HL-60 (cell line): ENCODE data around the gene EP400.

Experiments
- DNase-seq, 2 experiments: peaks; one replicate each; pipeline ENCODE4 v3.0.0-alpha.2; 2010 to 2020; ENCODE audit warnings: low read depth in 1 of 2, low spot score in 1 of 2
- H3K27ac ChIP-seq: fragments of 250-450 bp; sonication (Bioruptor Pico); replicated peaks from 2 replicates; pipeline ENCODE4 v1.5.1; 2020; ENCODE audit warnings: mild to moderate bottlenecking, moderate library complexity
- H3K27me3 ChIP-seq: fragments of 250-450 bp; sonication (Bioruptor Pico); 2 replicates; pipeline ENCODE4 v1.5.1; 2021; ENCODE audit warnings: mild to moderate bottlenecking, moderate library complexity; ENCODE audit not compliant: insufficient read depth, poor library complexity, severe bottlenecking
- H3K4me3 ChIP-seq: replicated peaks from 2 replicates; pipeline ENCODE4 v1.5.1; 2011; ENCODE audit warnings: mild to moderate bottlenecking, control low read depth, low read length; ENCODE audit not compliant: insufficient read depth
- GABPA ChIP-seq: IDR thresholded peaks from 2 replicates; pipeline ENCODE4 v1.6.1; 2012; ENCODE audit warnings: low read depth
- POLR2AphosphoS5 ChIP-seq: IDR thresholded peaks from 2 replicates; pipeline ENCODE4 v1.6.1; 2012; ENCODE audit warnings: low read depth
- SPI1 ChIP-seq: IDR thresholded peaks from 2 replicates; pipeline ENCODE4 v1.6.1; 2012; ENCODE audit warnings: low read depth, mild to moderate bottlenecking, borderline replicate concordance
- TF ChIP-seq, protein P1 (sequence below): IDR thresholded peaks from one replicate; pipeline ENCODE4 v1.5.1; 2011; ENCODE audit warnings: low read length, control low read depth, inconsistent platforms; ENCODE audit not compliant: insufficient read depth
- TF ChIP-seq, protein P2 (sequence below): IDR thresholded peaks from 2 replicates; pipeline ENCODE4 v1.6.1; 2012; ENCODE audit warnings: low read depth; ENCODE audit not compliant: insufficient replicate concordance

The EP400 gene

DNA sequence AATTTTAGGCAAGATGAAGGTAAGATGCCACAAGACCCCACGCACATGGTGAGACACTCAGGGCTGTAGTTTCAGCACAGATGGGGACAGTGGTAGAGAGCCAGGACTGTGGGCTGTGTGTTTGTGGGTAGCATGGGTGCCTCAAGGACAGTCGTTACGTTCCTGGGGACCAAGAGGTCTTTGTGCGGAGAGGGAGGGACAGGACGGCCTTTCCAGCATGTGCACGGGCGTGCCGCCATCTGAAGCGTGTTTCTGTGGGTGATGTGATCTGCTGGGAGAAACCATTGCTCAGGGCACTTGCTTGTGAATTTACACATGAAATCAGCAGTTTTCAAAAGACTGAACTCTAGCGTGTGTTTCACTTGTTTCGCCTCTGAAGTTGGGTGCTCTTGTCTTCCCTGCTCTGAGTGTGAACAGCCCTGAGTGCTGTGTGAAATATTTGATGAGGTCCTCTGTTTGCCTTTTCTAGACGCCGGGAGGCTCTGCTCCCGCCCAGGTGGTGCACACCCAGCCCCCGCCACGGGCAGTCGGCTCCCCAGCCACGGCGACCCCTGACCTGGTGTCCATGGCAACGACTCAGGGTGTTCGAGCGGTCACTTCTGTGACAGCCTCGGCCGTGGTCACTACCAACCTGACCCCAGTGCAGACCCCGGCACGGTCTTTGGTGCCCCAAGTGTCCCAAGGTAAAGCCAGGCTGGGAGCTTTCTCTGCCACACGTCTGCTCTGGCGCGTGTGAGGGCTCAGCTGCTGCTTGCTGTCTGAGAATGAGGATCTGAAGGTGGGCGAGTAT lies 112.1 kb downstream of the EP400 start:
- DNase-seq, result no peak
- no peak for TF ChIP-seq SPI1
- TF ChIP-seq, protein P1, sequence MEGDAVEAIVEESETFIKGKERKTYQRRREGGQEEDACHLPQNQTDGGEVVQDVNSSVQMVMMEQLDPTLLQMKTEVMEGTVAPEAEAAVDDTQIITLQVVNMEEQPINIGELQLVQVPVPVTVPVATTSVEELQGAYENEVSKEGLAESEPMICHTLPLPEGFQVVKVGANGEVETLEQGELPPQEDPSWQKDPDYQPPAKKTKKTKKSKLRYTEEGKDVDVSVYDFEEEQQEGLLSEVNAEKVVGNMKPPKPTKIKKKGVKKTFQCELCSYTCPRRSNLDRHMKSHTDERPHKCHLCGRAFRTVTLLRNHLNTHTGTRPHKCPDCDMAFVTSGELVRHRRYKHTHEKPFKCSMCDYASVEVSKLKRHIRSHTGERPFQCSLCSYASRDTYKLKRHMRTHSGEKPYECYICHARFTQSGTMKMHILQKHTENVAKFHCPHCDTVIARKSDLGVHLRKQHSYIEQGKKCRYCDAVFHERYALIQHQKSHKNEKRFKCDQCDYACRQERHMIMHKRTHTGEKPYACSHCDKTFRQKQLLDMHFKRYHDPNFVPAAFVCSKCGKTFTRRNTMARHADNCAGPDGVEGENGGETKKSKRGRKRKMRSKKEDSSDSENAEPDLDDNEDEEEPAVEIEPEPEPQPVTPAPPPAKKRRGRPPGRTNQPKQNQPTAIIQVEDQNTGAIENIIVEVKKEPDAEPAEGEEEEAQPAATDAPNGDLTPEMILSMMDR, result no peak
- TF ChIP-seq, protein P2, sequence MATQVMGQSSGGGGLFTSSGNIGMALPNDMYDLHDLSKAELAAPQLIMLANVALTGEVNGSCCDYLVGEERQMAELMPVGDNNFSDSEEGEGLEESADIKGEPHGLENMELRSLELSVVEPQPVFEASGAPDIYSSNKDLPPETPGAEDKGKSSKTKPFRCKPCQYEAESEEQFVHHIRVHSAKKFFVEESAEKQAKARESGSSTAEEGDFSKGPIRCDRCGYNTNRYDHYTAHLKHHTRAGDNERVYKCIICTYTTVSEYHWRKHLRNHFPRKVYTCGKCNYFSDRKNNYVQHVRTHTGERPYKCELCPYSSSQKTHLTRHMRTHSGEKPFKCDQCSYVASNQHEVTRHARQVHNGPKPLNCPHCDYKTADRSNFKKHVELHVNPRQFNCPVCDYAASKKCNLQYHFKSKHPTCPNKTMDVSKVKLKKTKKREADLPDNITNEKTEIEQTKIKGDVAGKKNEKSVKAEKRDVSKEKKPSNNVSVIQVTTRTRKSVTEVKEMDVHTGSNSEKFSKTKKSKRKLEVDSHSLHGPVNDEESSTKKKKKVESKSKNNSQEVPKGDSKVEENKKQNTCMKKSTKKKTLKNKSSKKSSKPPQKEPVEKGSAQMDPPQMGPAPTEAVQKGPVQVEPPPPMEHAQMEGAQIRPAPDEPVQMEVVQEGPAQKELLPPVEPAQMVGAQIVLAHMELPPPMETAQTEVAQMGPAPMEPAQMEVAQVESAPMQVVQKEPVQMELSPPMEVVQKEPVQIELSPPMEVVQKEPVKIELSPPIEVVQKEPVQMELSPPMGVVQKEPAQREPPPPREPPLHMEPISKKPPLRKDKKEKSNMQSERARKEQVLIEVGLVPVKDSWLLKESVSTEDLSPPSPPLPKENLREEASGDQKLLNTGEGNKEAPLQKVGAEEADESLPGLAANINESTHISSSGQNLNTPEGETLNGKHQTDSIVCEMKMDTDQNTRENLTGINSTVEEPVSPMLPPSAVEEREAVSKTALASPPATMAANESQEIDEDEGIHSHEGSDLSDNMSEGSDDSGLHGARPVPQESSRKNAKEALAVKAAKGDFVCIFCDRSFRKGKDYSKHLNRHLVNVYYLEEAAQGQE, result no peak
- TF ChIP-seq GABPA, result no peak
- no peak for TF ChIP-seq POLR2AphosphoS5
- no peak overlapping the region for H3K4me3 ChIP-seq
- no peaks in the 10 kb centered on the region for H3K27me3 ChIP-seq
- H3K27ac ChIP-seq, result no peak overlapping the region

DNA sequence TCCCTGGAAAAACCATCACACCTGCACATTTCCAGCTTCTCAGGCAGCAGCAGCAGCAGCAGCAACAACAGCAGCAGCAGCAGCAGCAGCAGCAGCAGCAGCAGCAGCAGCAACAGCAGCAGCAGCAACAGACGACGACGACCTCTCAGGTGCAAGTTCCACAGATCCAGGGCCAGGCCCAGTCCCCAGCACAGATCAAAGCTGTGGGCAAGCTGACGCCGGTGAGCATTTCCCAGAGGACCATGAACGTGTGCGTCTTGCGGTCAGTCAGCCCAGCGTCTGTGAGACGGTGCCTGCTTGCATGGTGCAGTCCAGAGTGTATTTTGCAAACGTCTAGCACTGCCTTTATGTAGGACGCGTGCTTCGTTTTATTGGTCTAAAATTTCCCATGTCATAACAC lies 112.7 kb downstream of the EP400 start:
- no peak for DNase-seq
- Histone ChIP-seq H3K27me3 (no peaks in the 10 kb centered on the region), H3K4me3 (no peak overlapping the region), H3K27ac (no peak overlapping the region)
- TF ChIP-seq, protein P2, result no peak

DNA sequence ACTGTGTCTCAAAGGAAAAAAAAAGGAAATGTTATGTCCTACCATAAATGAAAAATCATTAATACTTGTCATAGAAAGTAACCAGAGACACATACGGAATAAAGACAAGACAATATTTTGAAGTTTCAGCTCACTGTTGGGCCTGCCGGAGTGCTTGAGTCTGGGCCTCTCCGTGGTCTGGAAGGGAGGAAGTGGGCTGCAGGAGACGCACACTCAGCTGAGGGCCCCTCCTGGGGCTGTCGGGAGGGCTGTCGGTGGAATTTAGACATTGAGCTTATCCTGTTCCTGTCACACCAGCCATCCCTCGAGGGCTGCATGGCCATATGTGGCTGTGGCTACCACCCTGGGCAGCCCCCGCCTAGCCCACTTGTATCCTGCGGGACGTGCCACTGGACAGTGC lies 113.7 kb downstream of the EP400 start:
- Histone ChIP-seq H3K27ac (no peak overlapping the region), H3K4me3 (no peak overlapping the region), H3K27me3 (no peaks in the 10 kb centered on the region)
- TF ChIP-seq, protein P1, result no peak
- TF ChIP-seq, protein P2, result no peak
- TF ChIP-seq SPI1 (peak; percentile 60; the same call in 1 of the 2 replicates), POLR2AphosphoS5 (no peak), GABPA (no peak)
- DNase-seq, result peak in 1 of 2 experiments; percentile 11
